Progenitor cell of endocrine pancreas (in vitro differentiated cells): ENCODE measurements around the gene HIVEP3. TPM values are rescaled to one million over a fixed set of nuclear protein-coding genes. Genes with fewer than 3 reads are reported as not detected.

ENCODE experiments used
- DNase-seq: peaks from one replicate; pipeline ENCODE4 v3.0.0; 2021; ENCODE audit warnings: low spot score; ENCODE audit not compliant: unreplicated experiment
- H3K27ac Mint-ChIP-seq: 2 replicates; pipeline ENCODE4 v1.8.0; 2021; ENCODE audit warnings: mild to moderate bottlenecking, moderate library complexity, mixed read lengths
- H3K27me3 Mint-ChIP-seq: 2 replicates; pipeline ENCODE4 v1.8.0; 2021; ENCODE audit warnings: mixed read lengths
- H3K36me3 Mint-ChIP-seq: 2 replicates; pipeline ENCODE4 v1.8.0; 2022; ENCODE audit warnings: mixed read lengths; ENCODE audit not compliant: insufficient read depth
- H3K4me1 Mint-ChIP-seq: 2 replicates; pipeline ENCODE4 v1.8.0; 2021; ENCODE audit warnings: low read depth, mixed read lengths
- H3K4me3 Mint-ChIP-seq: 2 replicates; pipeline ENCODE4 v1.8.0; 2021; ENCODE audit warnings: low read depth, mild to moderate bottlenecking, moderate library complexity, mixed read lengths
- H3K9me3 Mint-ChIP-seq: 2 replicates; pipeline ENCODE4 v1.8.0; 2021; ENCODE audit warnings: low read depth, mixed read lengths
- CTCF ChIP-seq: fragments of 200-600 bp; sonication (generic); IDR thresholded peaks from one replicate; pipeline ENCODE4 v1.5.0; 2021; ENCODE audit warnings: antibody characterized with exemption, mild to moderate bottlenecking; ENCODE audit not compliant: unreplicated experiment
- total RNA-seq: library from RNA; stranded (reverse); gene quantifications from 2 replicates; pipeline ENCODE4 v1.2.1, GENCODE V29; 2021

HIVEP3 gene
- total RNA-seq, 1 donor from 2014 or later: 1.1 TPM

- H3K4me1 Mint-ChIP-seq: peaks cover 1% of the 10 kb centered on the region
- H3K36me3 Mint-ChIP-seq: no peaks in the 10 kb centered on the region
- peaks cover 11% of the 10 kb centered on the region for H3K27me3 Mint-ChIP-seq
These were observed 437.5 kb downstream of the HIVEP3 start for GRCh38 chr1:41481109-41481775.

GRCh38 chr1:41480204-41481108 lies 438.3 kb downstream of the HIVEP3 start:
- H3K4me3 Mint-ChIP-seq: no peak overlapping the region
- H3K27ac Mint-ChIP-seq: no peak overlapping the region
- H3K4me1 Mint-ChIP-seq: no peaks in the 10 kb centered on the region
- no peak for DNase-seq
- no peaks in the 10 kb centered on the region for H3K9me3 Mint-ChIP-seq
- H3K27me3 Mint-ChIP-seq: peaks cover 10% of the 10 kb centered on the region
- no peaks in the 10 kb centered on the region for H3K36me3 Mint-ChIP-seq
- no peak for TF ChIP-seq CTCF

More at GRCh38 chr1:41481109-41481775, 437.5 kb downstream of the HIVEP3 start:
- no peak overlapping the region for H3K27ac Mint-ChIP-seq
- no peak for TF ChIP-seq CTCF
- DNase-seq: no peak
- no peaks in the 10 kb centered on the region for H3K9me3 Mint-ChIP-seq
- H3K4me3 Mint-ChIP-seq: no peak overlapping the region

GRCh38 chr1:41479808-41480160 lies 438.9 kb downstream of the HIVEP3 start:
- Mint-ChIP-seq H3K4me1 (peaks cover 2% of the 10 kb centered on the region), H3K36me3 (no peaks in the 10 kb centered on the region), H3K4me3 (no peak overlapping the region), H3K9me3 (no peaks in the 10 kb centered on the region), H3K27me3 (peaks cover 10% of the 10 kb centered on the region), H3K27ac (no peak overlapping the region)
- no peak for DNase-seq
- TF ChIP-seq CTCF: no peak

GRCh38 chr1:41479000-41479807 lies 439.5 kb downstream of the HIVEP3 start:
- TF ChIP-seq CTCF: no peak
- Mint-ChIP-seq H3K27me3 (peaks cover 10% of the 10 kb centered on the region), H3K4me3 (no peak overlapping the region), H3K4me1 (peaks cover 2% of the 10 kb centered on the region), H3K27ac (no peak overlapping the region), H3K9me3 (no peaks in the 10 kb centered on the region), H3K36me3 (no peaks in the 10 kb centered on the region)
- no peak for DNase-seq
